Activated T-helper 1 cell treated with anti-CD3 and anti-CD28 coated beads, Interleukin-12 subunit alpha, Interleukin-12 subunit beta, Interleukin-2, Interleukin-4 antibody, amounts not matched to agents 30 ng/mL and 10 ng/mL and 1 ng/mL, durations not matched to agents 14 hours and 24 hours and 36 hours (primary cell): ENCODE results near the gene PPP2R3A. TPM values are rescaled to one million over a fixed set of nuclear protein-coding genes. Genes with fewer than 3 reads are reported as not detected.
"Not testable (repeated sequence)": the region's sequence is repeated elsewhere in the genome, so short reads cannot be mapped to it uniquely, and the experiment has no call there.

Experiments used
- DNase-seq: peaks from one replicate; pipeline ENCODE4 v3.0.0; 2021; ENCODE audit warnings: low spot score
- H3K27ac Mint-ChIP-seq: one replicate; pipeline ENCODE4 v1.8.0; 2021; ENCODE audit warnings: mild to moderate bottlenecking, mixed read lengths
- H3K27me3 Mint-ChIP-seq: one replicate; pipeline ENCODE4 v1.8.0; 2022; ENCODE audit warnings: mild to moderate bottlenecking, moderate library complexity, mixed read lengths; ENCODE audit not compliant: insufficient read depth
- H3K36me3 Mint-ChIP-seq: one replicate; pipeline ENCODE4 v1.8.0; 2021; ENCODE audit warnings: low read depth, mixed read lengths
- H3K4me1 Mint-ChIP-seq: one replicate; pipeline ENCODE4 v1.8.0; 2021; ENCODE audit warnings: low read depth, mixed read lengths
- H3K4me3 Mint-ChIP-seq: one replicate; pipeline ENCODE4 v1.8.0; 2021; ENCODE audit warnings: mild to moderate bottlenecking, moderate library complexity, mixed read lengths
- H3K9me3 Mint-ChIP-seq: one replicate; pipeline ENCODE4 v1.8.0; 2021; ENCODE audit warnings: mixed read lengths
- intact Hi-C: fragments of 100-400 bp; cut with micrococcal nuclease; formaldehyde crosslinking; loops from one replicate; pipeline ENCODE4 v1.15.1; 2024
- total RNA-seq: library from RNA; stranded (reverse); gene quantifications from 2 replicates; pipeline ENCODE4 v1.2.3, GENCODE V29; 2022

PPP2R3A gene
- total RNA-seq, 1 donor from 2014 or later: not detected

DNA sequence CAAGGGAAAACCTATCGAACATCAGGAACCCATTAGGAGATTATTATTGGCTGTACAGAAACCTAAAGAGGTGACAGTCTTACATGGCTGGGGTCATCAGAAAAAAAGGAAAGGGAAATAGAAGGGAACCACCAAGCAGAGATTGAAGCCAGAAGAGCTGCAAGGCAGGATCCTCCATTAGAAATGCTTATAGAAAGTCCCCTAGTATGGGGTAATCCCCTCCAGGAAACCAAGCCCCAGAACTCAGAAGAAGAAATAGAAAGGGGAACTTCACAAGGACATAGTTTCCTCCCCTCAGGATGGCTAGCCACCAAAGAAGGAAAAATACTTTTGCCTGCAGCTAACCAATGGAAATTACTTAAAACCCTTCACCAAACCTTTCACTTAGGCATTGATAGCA lies 27.8 kb upstream of the PPP2R3A start:
- intact Hi-C loops, DNase-seq, H3K9me3 Mint-ChIP-seq, H3K27ac Mint-ChIP-seq, H3K4me1 Mint-ChIP-seq, H3K36me3 Mint-ChIP-seq, H3K27me3 Mint-ChIP-seq, H3K4me3 Mint-ChIP-seq: not testable (repeated sequence)

DNA sequence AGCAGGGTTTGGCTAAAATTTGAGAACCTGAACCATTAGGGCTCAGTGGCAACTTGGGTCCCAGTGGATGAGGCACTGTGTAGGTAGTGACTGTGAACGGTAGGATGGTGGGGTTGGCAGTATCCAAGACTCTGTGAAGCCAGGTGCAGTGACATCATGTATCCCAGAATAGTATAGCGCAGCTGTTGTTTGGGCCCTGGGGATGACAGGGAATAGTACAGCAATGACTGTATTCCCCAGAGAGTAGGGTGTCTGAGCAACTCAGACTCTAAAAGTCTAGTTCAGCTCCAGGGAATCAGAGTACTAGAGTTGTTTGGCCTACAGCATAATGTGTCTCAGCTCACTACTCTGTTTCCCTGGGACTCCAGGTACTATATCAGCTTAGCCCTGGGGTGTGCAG lies 20.7 kb upstream of the PPP2R3A start:
- Mint-ChIP-seq H3K4me1 (no peaks in the 10 kb centered on the region), H3K4me3 (no peak overlapping the region), H3K27ac (no peak overlapping the region), H3K36me3 (no peaks in the 10 kb centered on the region), H3K9me3 (no peaks in the 10 kb centered on the region), H3K27me3 (peaks cover 7% of the 10 kb centered on the region)
- DNase-seq: no peak
- intact Hi-C loops: no loop called here

DNA sequence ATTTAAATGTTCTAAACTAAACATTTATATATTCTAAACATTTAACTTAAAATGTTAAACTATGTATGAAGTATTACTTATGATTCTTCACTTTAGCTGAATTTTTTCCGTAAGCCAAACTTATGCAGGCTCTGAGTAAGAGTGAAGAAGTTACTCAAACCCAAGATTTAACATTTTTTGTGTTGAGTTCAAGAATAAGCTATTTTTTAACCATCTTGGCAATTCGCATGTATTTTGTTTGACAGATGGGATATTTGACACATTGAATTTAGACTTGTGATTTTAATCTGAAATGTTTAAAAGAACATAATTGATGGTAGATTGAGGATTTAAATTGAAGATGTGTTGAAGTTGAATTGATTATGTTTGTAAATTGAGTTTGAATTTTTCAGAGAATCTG lies 14.6 kb upstream of the PPP2R3A start:
- no peaks in the 10 kb centered on the region for H3K4me1 Mint-ChIP-seq
- no peak for DNase-seq
- H3K9me3 Mint-ChIP-seq: no peaks in the 10 kb centered on the region
- peaks cover 2% of the 10 kb centered on the region for H3K27me3 Mint-ChIP-seq
- H3K4me3 Mint-ChIP-seq: no peak overlapping the region
- H3K27ac Mint-ChIP-seq: no peak overlapping the region
- no peaks in the 10 kb centered on the region for H3K36me3 Mint-ChIP-seq
- intact Hi-C loops: no loop called here

DNA sequence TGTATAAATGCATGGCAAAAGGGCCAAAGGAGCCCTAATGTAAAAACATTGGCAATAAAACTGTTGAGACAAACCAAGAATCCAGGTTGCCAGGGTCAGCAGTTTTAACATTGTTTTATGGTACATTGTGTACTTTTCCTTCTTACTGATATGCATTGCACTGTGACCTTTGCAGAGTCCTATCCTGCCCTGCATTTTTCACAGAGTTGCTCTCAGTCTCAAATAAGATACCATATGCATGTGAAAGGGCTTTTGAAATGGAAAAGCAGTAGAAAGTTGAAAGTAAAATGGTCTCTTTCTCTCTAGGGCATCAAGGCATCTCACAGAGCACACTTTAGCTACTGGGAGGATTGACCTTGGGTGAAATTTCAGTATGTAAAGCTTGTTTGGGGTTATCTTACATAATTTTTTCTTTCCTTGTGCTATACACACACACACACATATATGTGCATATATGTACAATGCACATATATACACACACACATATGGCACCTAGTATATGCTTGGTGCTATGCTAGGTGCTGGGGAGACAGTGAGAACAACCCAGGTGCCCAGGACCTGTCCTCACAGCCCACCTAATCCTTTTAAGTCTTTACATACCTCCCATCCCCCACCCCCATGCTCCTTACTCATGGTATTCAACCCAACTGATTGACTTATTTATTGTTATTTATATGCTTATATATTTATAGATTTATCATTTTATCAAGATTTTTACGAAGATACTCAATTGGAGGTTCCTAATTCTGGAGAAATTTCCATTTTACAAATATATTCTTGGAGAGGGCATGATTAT lies 1.2 kb upstream of the PPP2R3A start:
- H3K36me3 Mint-ChIP-seq: no peaks in the 10 kb centered on the region
- DNase-seq: no peak
- intact Hi-C loops: loop anchor here (2.0 kb wide), 1 partner anchor 1170 kb away; the partner anchor contains the start of gene EPHB1

DNA sequence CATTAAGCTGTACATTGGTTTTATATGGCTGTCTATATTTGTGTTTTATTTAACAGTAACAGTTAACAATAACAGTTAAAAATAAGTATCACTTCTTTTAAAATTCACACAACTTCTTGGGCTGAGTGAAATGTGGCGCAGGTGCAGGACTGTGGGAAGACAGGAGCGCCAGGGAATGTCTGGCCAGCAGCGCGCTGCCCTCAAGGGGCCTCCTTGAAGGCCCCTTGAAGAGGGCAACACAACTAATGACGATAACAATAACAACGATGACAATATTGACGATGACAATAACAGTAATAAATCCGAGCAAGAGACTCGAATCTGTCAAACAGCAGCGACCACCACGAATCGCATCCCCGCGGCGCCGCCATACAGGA lies 411 bp upstream of the PPP2R3A start:
- DNase-seq: no peak
- no peak overlapping the region for H3K27ac Mint-ChIP-seq
- intact Hi-C loops: loop anchor here (2.0 kb wide), 1 partner anchor 1170 kb away; the partner anchor contains the start of gene EPHB1
- H3K9me3 Mint-ChIP-seq: peaks cover 15% of the 10 kb centered on the region
- H3K4me1 Mint-ChIP-seq: no peaks in the 10 kb centered on the region
- no peaks in the 10 kb centered on the region for H3K36me3 Mint-ChIP-seq
- H3K4me3 Mint-ChIP-seq: peak overlapping the region; percentile 75
- H3K27me3 Mint-ChIP-seq: peaks cover 31% of the 10 kb centered on the region

More for the DNA sequence above, 1.2 kb upstream of the PPP2R3A start:
- peaks cover 20% of the 10 kb centered on the region for H3K9me3 Mint-ChIP-seq
- H3K27me3 Mint-ChIP-seq: peaks cover 31% of the 10 kb centered on the region
- H3K4me3 Mint-ChIP-seq: peak overlapping the region; percentile 75
- H3K27ac Mint-ChIP-seq: no peak overlapping the region
- no peaks in the 10 kb centered on the region for H3K4me1 Mint-ChIP-seq

DNA sequence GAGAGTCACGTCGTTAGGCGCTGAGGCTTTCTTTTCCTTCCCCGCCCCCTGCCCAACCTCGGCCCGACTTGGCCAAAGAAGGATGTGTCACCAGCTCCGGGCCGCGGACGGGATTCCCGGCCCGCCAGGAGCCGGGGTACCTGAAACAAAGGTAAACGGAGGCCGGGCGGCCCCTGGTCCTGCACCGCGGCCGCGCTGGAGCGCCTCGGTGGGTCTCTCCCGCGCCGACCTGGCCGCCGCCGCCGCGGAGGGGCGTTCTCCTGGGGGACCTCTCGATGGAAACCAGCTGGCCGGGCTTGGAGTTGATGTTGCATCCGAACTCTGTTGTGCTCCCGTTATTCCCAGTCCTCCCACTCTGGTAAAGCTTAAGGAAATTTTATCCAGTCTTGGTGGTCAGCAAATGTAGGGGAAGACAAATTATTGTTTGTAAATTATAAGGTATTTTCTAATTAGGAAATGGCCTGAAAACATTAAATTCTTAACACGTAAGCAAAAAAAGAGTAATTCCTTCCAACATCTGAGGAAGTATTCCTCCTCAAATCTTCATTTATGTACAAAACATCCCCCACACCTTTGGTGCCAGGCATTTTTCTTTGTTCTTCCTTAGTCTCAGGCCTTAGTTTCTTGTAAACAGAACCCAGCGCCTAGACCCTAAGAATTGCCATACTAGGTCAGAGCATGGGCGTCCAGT lies 888 bp downstream of the PPP2R3A start:
- no peaks in the 10 kb centered on the region for H3K36me3 Mint-ChIP-seq
- H3K27me3 Mint-ChIP-seq: peaks cover 35% of the 10 kb centered on the region
- H3K27ac Mint-ChIP-seq: no peak overlapping the region
- no peak for DNase-seq
- peaks cover 6% of the 10 kb centered on the region for H3K9me3 Mint-ChIP-seq
- H3K4me3 Mint-ChIP-seq: peak overlapping the region; percentile 67
- H3K4me1 Mint-ChIP-seq: peaks cover 5% of the 10 kb centered on the region
- intact Hi-C loops: loop anchor here (2.0 kb wide), 1 partner anchor 230 kb away; the partner anchor contains the start of gene MSL2

DNA sequence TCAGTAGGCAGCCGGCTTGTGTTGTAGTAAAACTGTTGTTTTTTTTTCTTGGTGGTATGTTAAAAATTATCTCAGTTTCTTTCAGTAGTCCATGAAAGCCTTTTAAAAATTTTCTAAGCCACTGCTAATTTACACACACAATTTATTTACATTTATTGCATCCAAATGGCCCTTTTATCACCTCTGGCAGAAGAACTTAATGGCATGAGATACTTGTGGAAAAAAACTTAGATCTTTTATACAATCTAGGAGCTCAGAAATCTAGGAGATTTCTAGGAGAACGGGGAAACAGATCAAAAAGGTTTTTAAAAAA lies 1.4 kb downstream of the PPP2R3A start:
- intact Hi-C loops: loop anchor here (2.0 kb wide), 1 partner anchor 230 kb away; the partner anchor contains the start of gene MSL2
- peak overlapping the region; percentile 67 for H3K4me3 Mint-ChIP-seq
- H3K27ac Mint-ChIP-seq: no peak overlapping the region
- no peaks in the 10 kb centered on the region for H3K36me3 Mint-ChIP-seq
- peaks cover 5% of the 10 kb centered on the region for H3K4me1 Mint-ChIP-seq
- no peak for DNase-seq
- peaks cover 4% of the 10 kb centered on the region for H3K9me3 Mint-ChIP-seq
- peaks cover 35% of the 10 kb centered on the region for H3K27me3 Mint-ChIP-seq

DNA sequence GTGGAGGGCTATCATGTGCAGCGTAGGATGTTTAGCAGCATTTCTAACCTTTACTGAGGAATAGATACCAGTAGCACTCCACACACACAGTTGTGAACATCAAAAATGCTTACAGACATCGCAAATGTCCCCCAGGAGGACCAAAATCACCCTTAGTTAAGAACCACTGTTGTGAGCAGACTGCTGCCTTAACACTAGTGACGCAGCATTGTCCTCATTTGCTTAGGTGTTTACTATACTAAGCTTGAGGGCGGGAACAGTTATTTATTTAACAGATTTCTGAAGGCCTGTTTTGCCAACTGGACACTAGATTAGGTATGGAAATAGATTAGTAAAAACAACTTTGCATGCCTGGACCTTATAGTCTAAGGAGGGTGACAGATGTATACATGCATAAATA lies 2.3 kb downstream of the PPP2R3A start:
- Mint-ChIP-seq H3K4me1 (peaks cover 5% of the 10 kb centered on the region), H3K27ac (no peak overlapping the region), H3K4me3 (no peak overlapping the region), H3K9me3 (no peaks in the 10 kb centered on the region), H3K27me3 (peaks cover 35% of the 10 kb centered on the region), H3K36me3 (no peaks in the 10 kb centered on the region)
- intact Hi-C loops: loop anchor here (2.0 kb wide), 1 partner anchor 229 kb away; the partner anchor contains the start of gene MSL2
- no peak for DNase-seq

DNA sequence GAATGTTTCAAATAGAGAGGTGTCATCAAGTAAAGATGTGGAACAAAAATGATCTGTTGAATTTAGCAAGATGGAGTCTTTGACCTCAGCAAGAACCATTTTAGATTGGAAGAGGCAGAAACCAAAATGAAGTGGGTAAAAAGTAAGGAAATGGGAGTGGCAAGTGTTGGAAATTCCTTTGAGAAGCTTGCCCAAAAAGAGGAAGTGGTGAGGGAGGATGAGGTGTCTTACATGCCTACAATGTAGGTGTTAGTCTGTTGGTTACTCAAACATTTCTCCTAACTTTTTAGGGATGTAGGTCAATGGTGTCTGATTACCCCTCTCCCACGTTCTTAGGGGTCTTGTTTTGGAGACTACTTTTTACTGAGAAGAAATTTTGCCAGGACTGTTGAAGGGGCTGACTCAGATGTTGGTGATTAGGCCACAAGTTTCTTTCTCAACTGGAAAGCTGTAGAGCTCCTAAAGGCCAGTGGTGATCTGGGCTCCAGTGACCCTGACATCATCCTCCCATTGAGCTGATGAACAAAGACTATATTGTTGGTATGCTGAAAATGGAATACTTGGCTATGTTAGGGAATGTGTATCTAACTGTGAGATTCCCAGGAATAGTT lies 5.1 kb downstream of the PPP2R3A start:
- DNase-seq: no peak
- Mint-ChIP-seq H3K27me3 (peaks cover 24% of the 10 kb centered on the region), H3K9me3 (no peaks in the 10 kb centered on the region), H3K4me3 (no peak overlapping the region), H3K4me1 (peaks cover 5% of the 10 kb centered on the region), H3K27ac (no peak overlapping the region), H3K36me3 (no peaks in the 10 kb centered on the region)
- intact Hi-C loops: no loop called here

DNA sequence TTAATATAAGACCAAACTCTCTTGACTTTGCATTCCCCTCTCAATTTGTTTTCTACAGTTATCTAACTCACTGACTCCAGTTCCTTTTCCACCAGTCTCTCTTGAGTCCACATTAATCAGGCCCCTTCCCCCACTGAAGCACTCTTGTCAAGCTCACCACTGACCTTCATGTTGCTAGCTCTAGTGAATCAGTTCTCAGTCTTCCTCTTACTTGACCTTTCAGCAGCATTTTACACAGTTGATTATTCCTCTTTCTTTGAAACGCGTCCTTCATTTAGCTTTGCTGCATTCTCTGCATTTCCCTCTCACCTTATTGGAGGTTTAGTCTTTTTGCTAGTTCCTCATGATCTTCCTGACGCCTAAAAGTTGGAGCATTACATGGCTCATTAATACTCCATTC lies 8.3 kb downstream of the PPP2R3A start:
- H3K27ac Mint-ChIP-seq: no peak overlapping the region
- H3K27me3 Mint-ChIP-seq: peaks cover 10% of the 10 kb centered on the region
- H3K4me1 Mint-ChIP-seq: peaks cover 5% of the 10 kb centered on the region
- H3K9me3 Mint-ChIP-seq: no peaks in the 10 kb centered on the region
- intact Hi-C loops: no loop called here
- no peak for DNase-seq
- no peak overlapping the region for H3K4me3 Mint-ChIP-seq
- no peaks in the 10 kb centered on the region for H3K36me3 Mint-ChIP-seq

DNA sequence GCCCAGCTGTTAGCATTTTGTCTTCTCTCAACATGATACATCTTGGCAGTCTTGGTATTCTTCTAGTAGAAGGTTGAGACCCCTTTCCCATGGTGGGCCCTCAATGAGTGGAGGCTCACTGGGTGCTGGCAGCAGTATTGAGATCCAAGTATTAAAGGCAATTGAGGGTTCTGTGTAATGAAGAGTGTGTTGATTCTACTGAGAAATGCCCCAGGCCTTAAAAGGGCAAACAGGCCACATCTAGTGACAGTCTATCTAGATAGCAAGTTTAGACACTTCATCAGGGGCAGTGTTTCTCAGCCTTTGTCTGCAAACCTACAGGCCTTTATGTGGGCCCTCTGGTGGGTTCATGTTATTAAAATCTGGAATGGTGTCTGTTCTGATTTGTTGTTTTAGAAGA lies 9.5 kb downstream of the PPP2R3A start:
- H3K27me3 Mint-ChIP-seq: peaks cover 6% of the 10 kb centered on the region
- no peak overlapping the region for H3K27ac Mint-ChIP-seq
- H3K9me3 Mint-ChIP-seq: no peaks in the 10 kb centered on the region
- no peaks in the 10 kb centered on the region for H3K36me3 Mint-ChIP-seq
- peaks cover 5% of the 10 kb centered on the region for H3K4me1 Mint-ChIP-seq
- DNase-seq: no peak
- no peak overlapping the region for H3K4me3 Mint-ChIP-seq
- intact Hi-C loops: no loop called here

DNA sequence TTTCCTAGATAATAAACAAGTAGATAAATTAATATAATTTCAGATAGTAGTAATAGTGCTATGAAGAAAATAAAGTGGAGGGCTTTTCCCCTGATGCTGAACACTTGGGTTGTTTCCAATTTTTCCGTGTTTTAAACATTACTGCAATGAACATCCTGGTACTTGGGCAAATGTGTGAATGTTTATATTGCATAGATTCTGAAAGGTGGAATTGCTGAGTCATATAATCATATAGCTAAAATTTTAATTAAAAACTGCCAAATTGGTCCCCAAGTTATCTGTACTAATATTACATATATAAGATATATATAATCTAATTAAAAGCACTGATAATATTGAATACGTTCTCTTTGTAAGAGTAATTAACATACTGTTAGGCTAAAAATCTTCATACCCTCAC lies 10.0 kb downstream of the PPP2R3A start:
- Mint-ChIP-seq H3K27ac (no peak overlapping the region), H3K4me3 (no peak overlapping the region), H3K4me1 (peaks cover under 1% of the 10 kb centered on the region), H3K9me3 (no peaks in the 10 kb centered on the region), H3K27me3 (peaks cover 2% of the 10 kb centered on the region), H3K36me3 (no peaks in the 10 kb centered on the region)
- intact Hi-C loops: no loop called here
- DNase-seq: no peak

DNA sequence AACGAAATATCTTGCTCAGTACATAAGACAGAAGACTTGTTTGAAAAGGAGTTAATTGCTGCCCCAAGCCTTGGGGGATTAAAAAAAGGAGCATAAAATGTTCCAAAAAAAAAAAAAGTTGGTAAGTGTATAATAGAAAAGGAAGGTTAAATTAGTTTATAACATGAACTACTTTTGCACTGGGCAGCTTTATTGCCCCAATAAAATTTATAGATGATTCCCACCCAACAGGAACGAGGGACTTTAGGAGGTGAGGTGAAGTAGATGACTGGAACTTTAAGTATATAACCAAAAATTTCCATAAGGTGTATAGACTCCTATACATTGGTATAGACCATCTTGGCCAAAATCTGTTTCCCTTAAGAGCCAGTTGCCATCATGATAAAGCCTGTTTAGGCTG lies 14.8 kb downstream of the PPP2R3A start:
- Mint-ChIP-seq H3K4me3 (no peak overlapping the region), H3K4me1 (no peaks in the 10 kb centered on the region), H3K36me3 (no peaks in the 10 kb centered on the region), H3K27me3 (peaks cover 4% of the 10 kb centered on the region), H3K27ac (no peak overlapping the region), H3K9me3 (no peaks in the 10 kb centered on the region)
- DNase-seq: no peak
- intact Hi-C loops: no loop called here
